GM21367 (cell line): ENCODE data around the gene GGPS1.
"Not testable (repeated sequence)": the region's sequence is repeated elsewhere in the genome, so short reads cannot be mapped to it uniquely, and the experiment has no call there.

Source experiments
- ATAC-seq: cut with Tn5 transposase; IDR thresholded peaks from one replicate; pipeline ENCODE4 v1.9.1; 2021; ENCODE audit not compliant: unreplicated experiment

The GGPS1 gene

GRCh38 chr1:235304549-235305451, 23.6 kb upstream of the GGPS1 start:
- no peak for ATAC-seq

- no peak for ATAC-seq
These were observed 20.9 kb upstream of the GGPS1 start for GRCh38 chr1:235307158-235308124.

GRCh38 chr1:235309206-235309605, 19.2 kb upstream of the GGPS1 start:
- ATAC-seq: not testable (repeated sequence)

- no peak for ATAC-seq
These were observed 15.1 kb upstream of the GGPS1 start for GRCh38 chr1:235313262-235313661.

GRCh38 chr1:235313931-235314678, 14.3 kb upstream of the GGPS1 start:
- no peak for ATAC-seq

GRCh38 chr1:235315173-235315572, 13.2 kb upstream of the GGPS1 start:
- no peak for ATAC-seq

- no peak for ATAC-seq
These were observed 12.6 kb upstream of the GGPS1 start for GRCh38 chr1:235315735-235316134.

- ATAC-seq: no peak
These were observed 11.2 kb upstream of the GGPS1 start for GRCh38 chr1:235317168-235317567.

- ATAC-seq: no peak
These were observed 9.1 kb upstream of the GGPS1 start for GRCh38 chr1:235319255-235319654.

- ATAC-seq: no peak
These were observed 7.7 kb upstream of the GGPS1 start for GRCh38 chr1:235320521-235321179.

GRCh38 chr1:235324296-235324695, 4.1 kb upstream of the GGPS1 start:
- no peak for ATAC-seq

GRCh38 chr1:235325139-235325538, 3.2 kb upstream of the GGPS1 start:
- no peak for ATAC-seq

- no peak for ATAC-seq
These were observed 2.5 kb upstream of the GGPS1 start for GRCh38 chr1:235325854-235326253.

- no peak for ATAC-seq
These were observed 1.4 kb upstream of the GGPS1 start for GRCh38 chr1:235326719-235327558.

GRCh38 chr1:235327559-235328270, 655 bp upstream of the GGPS1 start, which contains the start of gene ARID4B:
ARID4B (minus strand) TSS chr1:235328179; CDS start chr1:235326919, 1,260 bp downstream.
- ATAC-seq: no peak

GRCh38 chr1:235329139-235329902, 951 bp downstream of the GGPS1 start:
- peak; percentile 21 for ATAC-seq

- no peak for ATAC-seq
These were observed 2.5 kb downstream of the GGPS1 start for GRCh38 chr1:235330918-235331285.

GRCh38 chr1:235331401-235331800, 3.0 kb downstream of the GGPS1 start:
- ATAC-seq: no peak
